Right lobe of liver (tissue), 6 donors: ENCODE data around the gene KRTAP9-2. TPM values are rescaled to one million over a fixed set of nuclear protein-coding genes. Genes with fewer than 3 reads are reported as not detected.
"Not testable (repeated sequence)": the region's sequence is repeated elsewhere in the genome, so short reads cannot be mapped to it uniquely, and the experiment has no call there.

ENCODE experiments used
- ATAC-seq, 4 donors: fragments of 200-7000 bp; cut with Tn5 transposase; one replicate each; pipeline ENCODE4 v1.9.1; 2020; ENCODE audit warnings: mild to moderate bottlenecking in 4 of 4, moderate library complexity in 4 of 4
- DNase-seq, 3 donors: peaks; one replicate each; pipeline ENCODE4 v3.0.0-alpha.2; 2020
- H3K27ac ChIP-seq, 3 donors: fragments of 200-600 bp; one replicate each; pipeline ENCODE4 v1.8.0; 2022
- H3K27me3 ChIP-seq, 2 donors: fragments of 200-600 bp; one replicate each; pipeline ENCODE4 v1.8.0; 2022
- H3K36me3 ChIP-seq, 4 donors: fragments of 200-600 bp; sonication (generic) in 1 of 4; one replicate each; pipeline versions ENCODE4 v1.5.1 to v1.8.0; 2017 to 2022; ENCODE audit warnings: control low read depth in 1 of 4
- H3K4me1 ChIP-seq, 4 donors: fragments of 200-600 bp; sonication (generic) in 1 of 4; one replicate each; pipeline versions ENCODE4 v1.5.1 to v1.8.0; 2017 to 2022; ENCODE audit warnings: control low read depth in 1 of 4
- H3K4me3 ChIP-seq, 3 donors: fragments of 200-600 bp; one replicate each; pipeline ENCODE4 v1.8.0; 2022
- H3K9me3 ChIP-seq, 4 donors: fragments of 200-600 bp; sonication (generic) in 1 of 4; one replicate each; pipeline versions ENCODE4 v1.5.1 to v1.8.0; 2017 to 2022; ENCODE audit warnings: control low read depth in 1 of 4
- POLR2A ChIP-seq: fragments of 450-650 bp; IDR thresholded peaks from one replicate; pipeline ENCODE4 v1.6.1; 2017; ENCODE audit warnings: antibody characterized with exemption, mild to moderate bottlenecking
- WGBS: methylation state at CpG from one replicate; pipeline ENCODE4 v1.1.6; 2018; ENCODE audit warnings: low coverage, low lambda C conversion rate; ENCODE audit not compliant: insufficient coverage; ENCODE audit errors: missing lambda C conversion rate; 5-methylcytosine and 5-hydroxymethylcytosine counted together
- intact Hi-C, 2 donors: fragments of 100-400 bp; cut with DNase I; formaldehyde crosslinking; loops; one replicate each; pipeline versions ENCODE4 v1.11.2 to v1.14.1; 2022
- long read RNA-seq: library from polyadenylated mRNA; unstranded; transcript quantifications from one replicate; pipeline ENCODE4 v2.0.0, GENCODE V29; 2019
- total RNA-seq, 6 experiments: library from RNA; depleted of rRNA in 2 of 6; stranded (reverse); fragments of >200 nt in 2 of 6; fragmentation: NEBNext Ultra II Directional in 3 of 6; extraction: Animal tissue kit (Norgen Biotek cat#: 25700) in 3 of 6; gene quantifications; one replicate each; pipeline versions ENCODE4 v1.1.0 to v1.2.4, GENCODE V29; 2016 to 2023
- TF ChIP-seq, protein P1 (sequence below), 4 donors: fragments of 200-600 bp in 3 of 4; fragments of 450-650 bp in 1 of 4; IDR thresholded peaks; one replicate each; pipeline versions ENCODE4 v1.5.1 to v1.8.0; 2016 to 2022; ENCODE audit warnings: antibody characterized with exemption in 4 of 4, mild to moderate bottlenecking in 2 of 4
- donor health status: DM: no; HTN: yes; CAD: no.
- donor health status: DM: no; HTN: no; CAD: no.
- donor health status: DM: no; HTN: no; CAD: no.
- donor health status: DM: no; HTN: yes; CAD: no.
- donor health status: DM: no; HTN: yes; CAD: no.

The KRTAP9-2 gene
- total RNA-seq = not detected
- long read RNA-seq = 0 reads

DNA sequence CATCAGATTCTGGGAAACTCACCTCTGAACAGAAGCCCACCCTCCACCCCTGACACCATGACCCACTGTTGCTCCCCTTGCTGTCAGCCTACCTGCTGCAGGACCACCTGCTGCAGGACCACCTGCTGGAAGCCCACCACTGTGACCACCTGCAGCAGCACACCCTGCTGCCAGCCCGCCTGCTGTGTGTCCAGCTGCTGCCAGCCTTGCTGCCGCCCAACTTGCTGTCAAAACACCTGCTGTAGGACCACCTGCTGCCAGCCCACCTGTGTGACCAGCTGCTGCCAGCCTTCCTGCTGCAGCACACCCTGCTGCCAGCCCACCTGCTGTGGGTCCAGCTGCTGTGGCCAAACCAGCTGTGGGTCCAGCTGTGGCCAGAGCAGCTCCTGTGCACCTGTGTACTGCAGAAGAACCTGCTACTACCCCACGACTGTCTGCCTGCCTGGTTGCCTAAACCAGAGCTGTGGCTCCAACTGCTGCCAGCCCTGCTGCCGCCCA lies at the start of gene KRTAP9-2:
Gene KRTAP9-2, plus strand, starts transcription at position 51 of the 498 bp plus-strand sequence. Its CDS starts 7 bp downstream, at position 58.
- ATAC-seq, H3K27ac ChIP-seq, H3K4me1 ChIP-seq, DNase-seq, H3K27me3 ChIP-seq, H3K4me3 ChIP-seq, intact Hi-C loops, H3K36me3 ChIP-seq, H3K9me3 ChIP-seq: not testable (repeated sequence)
- no CpG with 5 or more reads among the region's 4 CpGs for WGBS

DNA sequence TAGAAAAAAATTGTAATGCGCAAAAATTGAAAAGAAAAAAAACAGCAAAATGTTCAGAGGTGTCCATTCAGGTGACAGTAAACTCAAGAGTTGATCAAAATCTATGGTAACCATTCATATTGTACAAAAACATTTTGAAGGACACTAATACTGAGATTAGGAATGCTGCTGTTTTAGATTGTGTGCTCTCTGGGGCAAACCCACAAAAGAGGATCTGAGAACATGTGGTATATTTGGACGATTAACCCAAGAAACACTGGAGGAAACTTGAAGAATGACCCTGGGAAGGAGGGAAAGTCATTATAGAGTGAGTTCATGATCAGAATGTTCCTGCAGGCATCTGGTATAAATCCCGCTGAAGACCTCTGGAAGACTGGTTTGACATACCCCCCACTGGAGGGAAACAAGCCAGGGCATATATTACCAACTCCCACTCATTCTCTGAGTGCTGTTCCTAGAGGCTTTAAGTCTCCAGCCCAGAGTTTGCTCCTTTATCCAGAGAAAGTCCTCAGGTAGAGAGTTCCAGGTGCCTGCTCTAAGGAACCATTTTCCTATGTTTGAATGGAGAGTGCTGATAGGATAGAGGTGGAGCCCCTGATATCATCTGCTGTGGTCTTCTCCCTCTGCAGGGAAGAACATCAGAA lies 49.6 kb upstream of the KRTAP9-2 start:
- Histone ChIP-seq H3K27me3 (no peaks in the 10 kb centered on the region), H3K4me3 (no peak overlapping the region), H3K27ac (no peak overlapping the region), H3K36me3 (no peaks in the 10 kb centered on the region), H3K4me1 (no peaks in the 10 kb centered on the region), H3K9me3 (no peaks in the 10 kb centered on the region)
- 58% methylated on average over 3 of the region's 3 CpGs for WGBS
- DNase-seq (no peak), ATAC-seq (no peak)
- intact Hi-C loops = no loop called here
- TF ChIP-seq, protein P1, sequence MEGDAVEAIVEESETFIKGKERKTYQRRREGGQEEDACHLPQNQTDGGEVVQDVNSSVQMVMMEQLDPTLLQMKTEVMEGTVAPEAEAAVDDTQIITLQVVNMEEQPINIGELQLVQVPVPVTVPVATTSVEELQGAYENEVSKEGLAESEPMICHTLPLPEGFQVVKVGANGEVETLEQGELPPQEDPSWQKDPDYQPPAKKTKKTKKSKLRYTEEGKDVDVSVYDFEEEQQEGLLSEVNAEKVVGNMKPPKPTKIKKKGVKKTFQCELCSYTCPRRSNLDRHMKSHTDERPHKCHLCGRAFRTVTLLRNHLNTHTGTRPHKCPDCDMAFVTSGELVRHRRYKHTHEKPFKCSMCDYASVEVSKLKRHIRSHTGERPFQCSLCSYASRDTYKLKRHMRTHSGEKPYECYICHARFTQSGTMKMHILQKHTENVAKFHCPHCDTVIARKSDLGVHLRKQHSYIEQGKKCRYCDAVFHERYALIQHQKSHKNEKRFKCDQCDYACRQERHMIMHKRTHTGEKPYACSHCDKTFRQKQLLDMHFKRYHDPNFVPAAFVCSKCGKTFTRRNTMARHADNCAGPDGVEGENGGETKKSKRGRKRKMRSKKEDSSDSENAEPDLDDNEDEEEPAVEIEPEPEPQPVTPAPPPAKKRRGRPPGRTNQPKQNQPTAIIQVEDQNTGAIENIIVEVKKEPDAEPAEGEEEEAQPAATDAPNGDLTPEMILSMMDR (IDR thresholded peaks at IDR 0.05) = no peak
- TF ChIP-seq POLR2A = no peak

DNA sequence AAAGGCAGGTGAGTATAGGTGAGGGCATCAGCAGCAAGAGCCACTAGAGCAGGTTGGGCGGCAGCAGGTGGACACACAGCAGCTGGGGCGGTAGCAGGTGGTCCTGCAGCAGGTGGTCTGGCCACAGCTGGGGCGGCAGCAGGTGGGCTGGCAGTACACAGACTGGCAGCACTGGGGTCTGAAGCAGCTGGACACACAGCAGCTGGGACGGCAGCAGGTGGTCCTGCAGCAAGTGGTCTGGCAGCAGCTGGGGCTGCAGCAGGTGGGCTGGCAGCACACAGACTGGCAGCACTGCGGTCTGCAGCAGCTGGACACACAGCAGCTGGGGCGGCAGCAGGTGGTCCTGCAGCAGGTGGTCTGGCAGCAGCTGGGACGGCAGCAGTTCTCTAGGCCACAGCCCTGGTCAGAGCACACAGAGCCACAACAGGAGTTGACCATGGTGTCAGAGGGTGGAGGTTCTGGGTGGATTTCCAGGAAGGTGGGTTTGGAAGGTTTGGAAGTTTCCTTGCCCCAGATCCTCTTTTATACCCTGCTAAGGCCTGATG lies 48.6 kb upstream of the KRTAP9-2 start, which contains the start of gene KRTAP4-2:
Gene KRTAP4-2, minus strand, starts transcription at position 495 of the 545 bp plus-strand sequence. Its CDS starts 57 bp downstream, at position 438.
- H3K4me1 ChIP-seq = no peaks in the 10 kb centered on the region

GRCh38 chr17:41178341-41178740 lies 48.1 kb upstream of the KRTAP9-2 start:
- DNase-seq = no peak
- no peak overlapping the region for H3K4me3 ChIP-seq
- no peak overlapping the region for H3K27ac ChIP-seq
- intact Hi-C loops = no loop called here
- H3K36me3 ChIP-seq = no peaks in the 10 kb centered on the region
- TF ChIP-seq, protein P1 (IDR thresholded peaks at IDR 0.05) = no peak
- TF ChIP-seq POLR2A = no peak
- H3K9me3 ChIP-seq = no peaks in the 10 kb centered on the region
- no peak for ATAC-seq
- H3K27me3 ChIP-seq = no peaks in the 10 kb centered on the region
- 82% methylated on average over 2 of the region's 3 CpGs for WGBS
- H3K4me1 ChIP-seq = no peaks in the 10 kb centered on the region

More for the DNA sequence above, 48.6 kb upstream of the KRTAP9-2 start, which contains the start of gene KRTAP4-2:
- H3K27me3 ChIP-seq = no peaks in the 10 kb centered on the region
- no peak for TF ChIP-seq POLR2A
- TF ChIP-seq, protein P1 (IDR thresholded peaks at IDR 0.05) = no peak
- WGBS = no CpG with 5 or more reads among the region's 7 CpGs
- intact Hi-C loops = no loop called here
- DNase-seq (no peak), ATAC-seq (no peak)
- no peaks in the 10 kb centered on the region for H3K9me3 ChIP-seq
- H3K36me3 ChIP-seq = no peaks in the 10 kb centered on the region
- no peak within 1 kb of the TSS for H3K4me3 ChIP-seq
- H3K27ac ChIP-seq = no peak within 1 kb of the TSS

GRCh38 chr17:41178843-41179616 lies 47.4 kb upstream of the KRTAP9-2 start:
- no peaks in the 10 kb centered on the region for H3K36me3 ChIP-seq
- no peaks in the 10 kb centered on the region for H3K4me1 ChIP-seq
- ATAC-seq (no peak), DNase-seq (no peak)
- H3K27me3 ChIP-seq = no peaks in the 10 kb centered on the region
- H3K27ac ChIP-seq = no peak overlapping the region
- WGBS = 60% methylated on average over 1 of the region's 1 CpG
- intact Hi-C loops = no loop called here
- TF ChIP-seq POLR2A = no peak
- TF ChIP-seq, protein P1 (IDR thresholded peaks at IDR 0.05) = no peak
- H3K9me3 ChIP-seq = no peaks in the 10 kb centered on the region
- no peak overlapping the region for H3K4me3 ChIP-seq
